Breast epithelium (tissue), 3 donors: ENCODE measurements around the gene SSTR3.

Source experiments
- CTCF ChIP-seq, 3 donors: fragments of 450-650 bp; IDR thresholded peaks; one replicate each; pipeline ENCODE4 v1.5.1; 2016 to 2017; ENCODE audit warnings: antibody characterized with exemption in 3 of 3, mild to moderate bottlenecking in 3 of 3, moderate library complexity in 3 of 3
- POLR2A ChIP-seq: fragments of 450-650 bp; IDR thresholded peaks from one replicate; pipeline ENCODE4 v1.6.1; 2016; ENCODE audit warnings: antibody characterized with exemption, mild to moderate bottlenecking, moderate library complexity

DNA sequence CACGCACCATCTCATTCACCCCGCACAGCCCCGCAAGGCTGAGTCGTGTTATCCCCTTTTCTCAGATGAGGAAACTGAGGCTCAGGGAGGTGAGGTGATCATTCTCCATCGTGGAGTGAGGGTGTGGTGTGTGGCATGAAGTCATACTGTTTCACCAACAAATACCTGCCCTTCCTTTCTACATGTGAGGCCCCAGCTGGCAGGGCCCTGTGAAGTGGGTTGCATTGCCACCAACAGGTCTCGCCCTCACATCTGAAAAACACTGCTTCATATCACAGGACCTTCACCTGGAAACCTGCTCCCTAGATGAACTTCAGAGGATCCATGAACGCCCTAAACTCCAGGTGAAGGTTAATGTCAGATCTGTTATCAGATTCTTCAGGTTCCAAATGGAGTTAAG is 4.3 kb downstream of the SSTR3 start:
- no peak for TF ChIP-seq CTCF (IDR thresholded peaks at IDR 0.05)
- TF ChIP-seq POLR2A = no peak
